Activated B cell treated with CpG ODN at 0.5 μM for 24 hours (primary cell): ENCODE data around the gene DVL1. TPM values are rescaled to one million over a fixed set of nuclear protein-coding genes. Genes with fewer than 3 reads are reported as not detected.

Source experiments
- ATAC-seq: fragments of 200-7000 bp; cut with Tn5 transposase; one replicate; pipeline ENCODE4 v1.10.0; 2021; ENCODE audit warnings: low read depth, mild to moderate bottlenecking, moderate library complexity
- CTCF ChIA-PET: fragments of 350-600 bp; sonication (Branson Sonifier 250); formaldehyde crosslinking; loops from one replicate; lab custom pipeline; 2021; ENCODE audit warnings: antibody characterized with exemption; lab: Charles Lee
- POLR2A ChIA-PET: fragments of 350-600 bp; sonication (Branson Sonifier 250); formaldehyde crosslinking; loops from one replicate; lab custom pipeline; 2021; ENCODE audit warnings: antibody characterized with exemption; lab: Charles Lee
- DNase-seq: peaks from one replicate; pipeline ENCODE4 v3.0.0; 2022
- H3K27ac Mint-ChIP-seq: one replicate; pipeline ENCODE4 v1.8.0; 2020; ENCODE audit warnings: mixed read lengths
- H3K27me3 Mint-ChIP-seq: one replicate; pipeline ENCODE4 v1.8.0; 2021; ENCODE audit warnings: mixed read lengths
- H3K36me3 Mint-ChIP-seq: one replicate; pipeline ENCODE4 v1.8.0; 2021; ENCODE audit warnings: low read depth, mixed read lengths
- H3K4me1 Mint-ChIP-seq: one replicate; pipeline ENCODE4 v1.8.0; 2021; ENCODE audit warnings: mixed read lengths
- H3K4me3 Mint-ChIP-seq: one replicate; pipeline ENCODE4 v1.8.0; 2020; ENCODE audit warnings: mild to moderate bottlenecking, mixed read lengths
- H3K9me3 Mint-ChIP-seq: one replicate; pipeline ENCODE4 v1.8.0; 2020; ENCODE audit warnings: mixed read lengths
- CTCF ChIP-seq: fragments of 200-600 bp; IDR thresholded peaks from one replicate; pipeline ENCODE4 v1.8.0; 2022; ENCODE audit warnings: antibody characterized with exemption, mild to moderate bottlenecking
- intact Hi-C: fragments of 100-400 bp; cut with micrococcal nuclease; formaldehyde crosslinking; loops from one replicate; pipeline ENCODE4 v1.15.1; 2024
- total RNA-seq: library from RNA; stranded (reverse); gene quantifications from 2 replicates; pipeline ENCODE4 v1.2.3, GENCODE V29; 2022

DVL1 gene
- total RNA-seq, 1 donor from 2014 or later = 29.3 TPM

DNA sequence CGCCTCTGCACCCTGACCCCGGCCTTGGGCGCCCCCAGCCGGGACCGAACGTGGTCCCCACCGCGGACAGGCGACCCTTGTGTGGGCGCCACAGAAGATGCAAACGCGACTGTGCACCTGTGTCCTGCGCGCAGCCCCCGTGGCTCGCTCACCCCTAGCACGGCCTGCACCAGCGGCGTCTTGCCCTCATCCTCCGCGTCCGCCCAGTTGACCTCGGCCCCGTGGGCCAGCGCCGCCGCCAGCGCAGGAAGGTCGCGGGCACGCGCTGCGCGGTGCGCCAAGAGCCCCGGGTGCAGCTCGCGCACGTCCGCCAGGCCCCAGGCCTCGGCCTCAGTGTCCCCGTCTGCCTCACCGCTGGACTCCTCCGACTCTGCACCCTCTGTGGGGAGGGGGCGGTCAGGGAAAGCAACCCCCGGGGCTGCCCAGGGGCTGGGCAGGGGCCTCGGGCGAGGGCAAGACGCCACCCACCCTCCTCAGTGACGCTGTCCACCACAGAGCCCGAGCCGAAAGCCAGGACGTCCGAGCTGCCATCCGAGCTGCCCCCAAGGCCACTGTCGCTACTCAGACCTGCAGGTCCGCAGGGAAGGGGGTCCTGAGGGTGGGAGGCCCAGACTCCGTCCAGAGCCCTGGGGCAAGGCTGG lies 54.8 kb downstream of the DVL1 start:
- DNase-seq = no peak
- POLR2A ChIA-PET = no interaction called here
- H3K9me3 Mint-ChIP-seq = no peaks in the 10 kb centered on the region
- H3K4me1 Mint-ChIP-seq = peaks cover 10% of the 10 kb centered on the region
- TF ChIP-seq CTCF = no peak
- CTCF ChIA-PET = no interaction called here
- H3K36me3 Mint-ChIP-seq = no peaks in the 10 kb centered on the region
- intact Hi-C loops = loop anchor here (5.0 kb wide), 1 partner anchor 87 kb away; the partner anchor contains the start of gene TNFRSF18
- H3K4me3 Mint-ChIP-seq = no peak overlapping the region
- no peak overlapping the region for H3K27ac Mint-ChIP-seq
- ATAC-seq = no peak
- peaks cover 2% of the 10 kb centered on the region for H3K27me3 Mint-ChIP-seq

DNA sequence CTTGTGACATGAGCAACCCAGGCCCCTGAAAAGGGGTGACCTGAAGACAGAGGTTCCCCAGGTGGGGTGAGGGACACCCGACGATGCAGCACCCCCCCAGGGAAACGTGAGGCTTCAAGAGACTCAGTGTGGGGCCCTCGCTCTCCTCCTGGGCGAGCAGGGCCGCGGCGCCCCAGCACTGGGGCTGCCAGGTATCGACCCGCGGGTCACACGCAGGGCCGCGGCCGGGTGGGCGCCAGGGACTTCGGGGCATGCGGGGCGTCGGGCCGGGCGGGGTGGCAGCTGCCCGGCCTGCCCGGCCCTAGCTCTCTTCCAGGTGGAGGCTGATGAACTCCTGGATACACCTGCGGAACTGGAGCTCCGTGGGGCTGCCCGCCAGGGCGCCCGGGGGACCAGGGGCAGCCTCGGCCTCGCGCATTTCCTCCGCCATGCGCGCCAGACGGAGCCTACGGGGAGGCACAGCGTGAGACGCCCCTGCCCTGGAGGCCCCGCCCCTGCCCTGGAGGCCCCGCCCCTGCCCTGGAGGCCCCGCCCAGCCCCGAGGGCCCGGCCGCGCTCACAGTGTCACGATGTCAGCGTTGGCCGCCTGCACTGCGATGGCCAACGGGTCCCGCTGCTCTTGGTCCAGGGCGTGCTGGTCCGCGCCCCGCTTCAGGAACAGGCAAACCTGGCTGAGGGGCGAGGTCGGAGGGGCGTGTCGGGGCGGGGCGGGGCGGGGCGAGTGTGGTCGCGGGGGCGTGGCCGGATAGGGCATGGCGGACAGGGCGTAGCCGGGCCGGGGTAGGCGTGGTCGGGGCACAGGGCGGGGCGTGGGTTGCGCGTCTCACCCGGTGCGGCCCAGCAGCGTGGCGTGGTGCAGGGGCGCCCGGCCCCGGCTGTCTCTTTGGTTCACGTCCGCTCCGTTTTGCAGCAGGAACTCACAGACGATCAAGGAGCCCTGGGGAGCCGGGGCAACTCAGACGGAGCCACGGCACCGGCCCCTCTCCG lies 55.7 kb downstream of the DVL1 start:
- Mint-ChIP-seq H3K27ac (no peak overlapping the region), H3K4me1 (peaks cover 10% of the 10 kb centered on the region), H3K4me3 (no peak overlapping the region), H3K27me3 (peaks cover 2% of the 10 kb centered on the region), H3K36me3 (no peaks in the 10 kb centered on the region), H3K9me3 (no peaks in the 10 kb centered on the region)
- intact Hi-C loops = loop anchor here (5.0 kb wide), 1 partner anchor 86 kb away; the partner anchor contains the start of gene TNFRSF18
- ChIA-PET POLR2A (no interaction called here), CTCF (interaction anchor here (0.7 kb wide), 1 partner anchor 171 kb away, joined by 3 read pairs; no protein-coding TSS in a partner anchor)
- DNase-seq (no peak), ATAC-seq (no peak)
- TF ChIP-seq CTCF = no peak

GRCh38 chr1:1292851-1293250 lies 56.4 kb downstream of the DVL1 start:
- Mint-ChIP-seq H3K27ac (no peak overlapping the region), H3K36me3 (no peaks in the 10 kb centered on the region), H3K4me3 (no peak overlapping the region), H3K9me3 (no peaks in the 10 kb centered on the region), H3K4me1 (peaks cover 10% of the 10 kb centered on the region), H3K27me3 (peaks cover 2% of the 10 kb centered on the region)
- DNase-seq = no peak
- POLR2A ChIA-PET = no interaction called here
- ATAC-seq = no peak
- CTCF ChIA-PET = interaction anchor here (0.7 to 3.2 kb wide), 3 partner anchors 170 to 221 kb away, joined by 3 to 71 read pairs (median 3); no protein-coding TSS in a partner anchor
- intact Hi-C loops = loop anchor here (1.0 to 5.0 kb wide), 3 partner anchors 86 to 309 kb away; partner anchors contain the start of gene TNFRSF18
- TF ChIP-seq CTCF = no peak

DNA sequence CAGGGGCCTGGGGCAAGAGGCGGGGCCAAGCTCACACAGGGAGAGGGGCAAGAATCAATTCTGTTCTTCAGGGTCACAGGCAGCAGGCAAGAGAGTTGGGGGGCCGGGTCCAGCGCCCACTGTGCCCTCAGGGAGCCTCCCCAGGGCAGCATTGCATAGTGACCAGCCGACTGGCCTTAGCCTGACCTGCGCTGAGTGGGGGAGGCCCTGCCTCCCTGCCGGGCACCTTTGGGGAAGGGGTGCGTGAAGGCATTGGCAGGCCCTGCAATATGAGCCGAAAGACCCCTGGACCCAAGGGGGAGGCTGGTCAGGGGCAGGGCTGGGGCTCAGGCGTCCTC lies 56.8 kb downstream of the DVL1 start:
- ATAC-seq (no peak), DNase-seq (no peak)
- no peak for TF ChIP-seq CTCF
- H3K27me3 Mint-ChIP-seq = peaks cover 2% of the 10 kb centered on the region
- no peak overlapping the region for H3K27ac Mint-ChIP-seq
- POLR2A ChIA-PET = interaction anchor here (0.6 to 1.4 kb wide), 6 partner anchors 170 to 308 kb away, joined by 3 to 11 read pairs (median 4); no protein-coding TSS in a partner anchor
- H3K9me3 Mint-ChIP-seq = no peaks in the 10 kb centered on the region
- intact Hi-C loops = loop anchor here (1.0 to 5.0 kb wide), 3 partner anchors 85 to 308 kb away; partner anchors contain the start of gene TNFRSF18
- H3K4me3 Mint-ChIP-seq = no peak overlapping the region
- H3K36me3 Mint-ChIP-seq = no peaks in the 10 kb centered on the region
- CTCF ChIA-PET = interaction anchor here (0.7 to 3.2 kb wide), 19 partner anchors 11 to 310 kb away, joined by 3 to 71 read pairs (median 4); partner anchors contain the start of genes ISG15 and PERM1
- peaks cover 10% of the 10 kb centered on the region for H3K4me1 Mint-ChIP-seq
